Measurements from ENCODE around the gene HOXA10. TPM values are rescaled to one million over a fixed set of nuclear protein-coding genes. Genes with fewer than 3 reads are reported as not detected.

Gene HOXA10
- not detected in 2 replicates for total RNA-seq

DNA sequence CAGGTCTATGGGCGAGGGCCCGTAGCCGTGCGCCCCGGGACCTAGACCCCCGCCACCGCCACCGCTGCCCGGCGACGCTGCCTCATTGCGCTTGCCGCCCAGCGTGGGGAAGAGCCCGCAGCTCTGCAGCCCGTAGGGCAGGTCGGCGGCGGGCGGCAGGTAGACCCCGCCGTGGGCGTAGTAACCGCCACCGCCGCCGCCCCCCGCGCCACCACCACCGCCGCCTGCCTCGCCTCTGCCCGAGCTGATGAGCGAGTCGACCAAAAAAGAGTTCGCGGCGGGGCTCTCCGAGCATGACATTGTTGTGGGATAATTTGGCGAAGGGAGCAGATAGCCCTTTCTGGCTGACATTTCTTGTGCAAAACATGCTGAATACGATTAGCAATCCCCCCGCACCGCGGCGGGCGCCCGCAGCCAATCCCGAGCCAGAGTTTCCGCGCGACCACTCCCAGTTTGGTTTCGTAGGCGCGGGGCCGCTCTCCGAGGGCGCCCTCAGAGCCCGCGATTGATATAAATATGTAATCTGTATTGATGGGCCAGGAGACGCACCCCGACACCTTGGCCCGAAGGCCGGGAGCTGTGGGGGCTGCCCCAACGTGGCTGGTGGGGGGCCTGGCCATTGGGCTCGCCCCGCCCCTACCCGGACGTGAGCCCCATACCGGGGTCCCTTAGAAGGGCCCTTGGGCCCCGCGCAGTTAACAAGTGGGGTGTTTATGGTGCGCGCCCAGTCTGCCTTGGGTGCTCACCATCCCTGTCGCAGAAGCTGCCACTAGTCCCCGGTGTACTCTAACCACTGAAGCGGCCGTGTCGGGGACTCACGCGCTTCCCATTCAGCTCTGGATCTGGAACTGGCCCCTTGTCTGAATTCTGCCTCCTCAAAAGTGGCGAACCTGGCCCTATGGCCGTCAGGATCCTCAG, at the start of gene HOXA10:
TSS of gene HOXA10 (minus strand) at position 365 of the 918 bp plus-strand sequence. CDS start at position 351, 14 bp downstream.

DNA sequence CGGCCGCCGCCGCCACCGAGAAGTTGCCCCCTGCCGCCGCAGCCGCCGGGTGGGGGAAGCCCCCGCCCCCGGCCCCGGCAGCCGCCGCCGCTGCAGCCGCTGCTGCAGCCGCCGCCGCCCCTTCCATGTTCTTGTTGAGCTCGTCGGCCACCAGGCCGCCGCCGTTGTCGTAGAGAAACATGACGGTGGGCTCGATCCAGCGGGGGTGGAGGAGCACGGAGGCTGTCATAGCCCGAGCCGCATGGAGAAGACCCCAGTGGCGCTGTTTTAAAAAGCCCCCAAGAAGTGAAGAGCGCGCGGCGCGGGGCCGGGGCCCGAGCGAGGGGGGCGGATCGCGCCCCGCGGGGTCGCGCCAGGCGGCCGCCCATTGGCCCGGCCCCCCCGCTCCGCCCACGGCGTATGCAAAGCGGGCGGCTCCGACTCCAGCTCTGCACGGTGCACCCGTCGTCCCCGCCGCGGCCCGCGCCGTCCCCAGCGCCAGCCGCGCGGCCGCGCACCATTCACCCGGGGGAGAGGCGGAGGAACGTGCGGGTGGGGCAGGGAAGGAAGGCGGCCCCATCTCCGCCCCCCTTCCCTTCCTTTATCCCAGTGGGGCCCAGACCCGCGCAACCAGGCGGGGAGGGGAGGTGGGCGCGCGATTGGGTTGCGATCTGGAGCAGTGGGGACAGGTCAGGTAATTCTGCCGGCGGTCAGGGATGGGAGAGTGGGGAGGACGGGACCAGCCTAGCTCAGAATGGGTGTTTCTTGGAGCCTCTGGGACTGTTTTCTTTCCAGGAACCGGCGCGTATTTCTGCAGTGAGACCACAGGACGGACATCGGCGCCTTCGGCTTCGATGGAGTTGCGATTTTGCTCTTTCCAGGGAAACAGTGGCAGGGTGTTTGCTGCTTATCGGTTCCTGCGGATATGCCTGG, 26.0 kb upstream of the HOXA10 start, which contains the start of gene HOXA13:
TSS of gene HOXA13 (minus strand) at position 243 of the 912 bp plus-strand sequence. CDS start at position 229, 14 bp downstream.

DNA sequence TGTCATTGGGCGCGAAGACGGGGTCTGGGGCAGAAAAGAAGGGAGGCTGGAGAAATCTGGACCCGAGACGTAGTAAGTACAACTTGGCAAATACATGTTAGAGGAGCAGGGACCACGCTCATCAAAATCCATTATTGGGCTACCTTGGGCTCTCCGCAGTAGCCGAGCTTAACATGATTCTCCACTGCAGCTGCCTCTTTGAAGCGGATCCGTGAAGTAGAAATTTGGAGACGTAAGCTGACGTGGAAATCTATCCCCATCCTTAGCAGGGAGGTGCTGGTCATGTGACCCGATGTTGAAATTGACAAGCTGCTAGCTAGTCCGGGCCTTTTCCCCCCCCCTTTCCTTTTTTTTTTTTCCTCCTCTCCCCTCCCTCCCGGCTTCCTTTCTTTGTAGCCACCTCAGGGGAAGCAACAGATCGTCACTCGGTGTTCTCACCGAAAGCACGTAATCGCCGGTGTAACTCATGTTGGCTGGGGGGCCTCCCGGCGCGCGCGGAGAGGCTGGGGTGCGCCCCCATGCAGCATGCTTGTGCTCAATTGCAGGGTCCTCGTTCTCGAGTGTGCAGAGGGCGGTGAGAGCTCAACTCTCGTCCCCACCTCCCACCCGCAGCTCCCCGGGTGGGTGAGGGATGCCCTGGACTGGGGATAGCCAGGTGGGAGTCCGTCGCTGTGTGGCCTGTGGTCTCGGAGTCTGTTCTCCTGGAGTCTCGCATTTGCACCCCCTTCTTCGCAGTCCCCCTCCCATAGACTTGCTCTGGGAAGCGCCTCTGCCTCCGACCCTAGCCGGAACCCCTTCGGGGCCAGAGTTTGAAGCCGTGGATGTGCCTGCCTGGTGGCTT, 11.1 kb upstream of the HOXA10 start, which contains the start of gene HOXA11:
TSS of gene HOXA11 (minus strand) at position 220 of the 841 bp plus-strand sequence. CDS start at position 132, 88 bp downstream.

DNA sequence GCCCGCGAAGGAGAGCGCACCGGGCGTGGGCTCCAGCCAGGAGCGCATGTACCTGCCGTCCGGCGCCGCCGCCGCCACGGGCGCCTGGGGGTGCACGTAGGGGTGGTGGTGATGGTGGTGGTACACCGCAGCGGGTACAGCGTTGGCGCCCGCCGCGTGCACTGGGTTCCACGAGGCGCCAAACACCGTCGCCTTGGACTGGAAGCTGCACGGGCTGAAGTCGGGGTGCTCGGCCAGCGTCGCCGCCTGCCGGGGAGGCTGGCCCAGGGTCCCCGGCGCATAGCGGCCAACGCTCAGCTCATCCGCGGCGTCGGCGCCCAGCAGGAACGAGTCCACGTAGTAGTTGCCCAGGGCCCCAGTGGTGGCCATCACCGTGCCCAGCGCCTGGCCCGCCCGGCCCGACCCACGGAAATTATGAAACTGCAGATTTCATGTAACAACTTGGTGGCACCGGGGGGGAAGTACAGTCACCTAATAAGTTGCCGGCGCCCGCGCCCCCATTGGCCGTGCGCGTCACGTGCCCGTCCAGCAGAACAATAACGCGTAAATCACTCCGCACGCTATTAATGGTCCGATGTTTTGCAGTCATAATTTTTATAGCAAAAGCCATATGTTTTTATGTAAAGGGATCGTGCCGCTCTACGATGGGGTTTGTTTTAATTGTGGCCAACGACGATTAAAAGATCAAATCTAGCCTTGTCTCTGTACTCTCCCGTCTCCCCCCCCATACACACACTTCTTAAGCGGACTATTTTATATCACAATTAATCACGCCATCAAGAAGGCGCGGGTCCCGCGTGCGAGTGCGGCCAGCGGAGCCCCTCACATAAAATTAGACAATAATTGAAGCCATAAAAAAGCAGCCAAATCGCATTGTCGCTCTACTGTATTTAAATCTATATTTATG, 8.8 kb downstream of the HOXA10 start, which contains the start of gene HOXA9:
TSS of gene HOXA9 (minus strand) at position 449 of the 907 bp plus-strand sequence. CDS start at position 369, 80 bp downstream.

DNA sequence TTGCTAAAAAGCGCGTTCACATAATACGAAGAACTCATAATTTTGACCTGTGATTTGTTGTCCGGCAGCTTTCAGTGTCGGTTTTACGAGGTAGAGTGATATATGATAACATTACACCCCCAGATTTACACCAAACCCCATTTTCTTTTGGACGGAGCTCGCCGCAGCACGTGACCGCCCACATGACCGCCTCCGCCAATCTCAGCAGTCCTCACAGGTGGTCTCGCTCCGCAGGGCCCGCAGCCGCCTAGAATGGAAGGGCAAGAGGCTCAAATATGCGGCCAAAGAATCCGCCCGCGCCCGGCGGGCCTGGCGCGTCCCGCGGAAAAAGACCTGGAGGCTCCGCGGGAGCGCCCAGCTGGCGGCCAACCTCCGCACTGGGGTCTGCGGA, 17.6 kb downstream of the HOXA10 start, which contains the start of gene HOXA7:
TSS of gene HOXA7 (minus strand) at position 168 of the 391 bp plus-strand sequence. CDS start at position 38, 130 bp downstream.

DNA sequence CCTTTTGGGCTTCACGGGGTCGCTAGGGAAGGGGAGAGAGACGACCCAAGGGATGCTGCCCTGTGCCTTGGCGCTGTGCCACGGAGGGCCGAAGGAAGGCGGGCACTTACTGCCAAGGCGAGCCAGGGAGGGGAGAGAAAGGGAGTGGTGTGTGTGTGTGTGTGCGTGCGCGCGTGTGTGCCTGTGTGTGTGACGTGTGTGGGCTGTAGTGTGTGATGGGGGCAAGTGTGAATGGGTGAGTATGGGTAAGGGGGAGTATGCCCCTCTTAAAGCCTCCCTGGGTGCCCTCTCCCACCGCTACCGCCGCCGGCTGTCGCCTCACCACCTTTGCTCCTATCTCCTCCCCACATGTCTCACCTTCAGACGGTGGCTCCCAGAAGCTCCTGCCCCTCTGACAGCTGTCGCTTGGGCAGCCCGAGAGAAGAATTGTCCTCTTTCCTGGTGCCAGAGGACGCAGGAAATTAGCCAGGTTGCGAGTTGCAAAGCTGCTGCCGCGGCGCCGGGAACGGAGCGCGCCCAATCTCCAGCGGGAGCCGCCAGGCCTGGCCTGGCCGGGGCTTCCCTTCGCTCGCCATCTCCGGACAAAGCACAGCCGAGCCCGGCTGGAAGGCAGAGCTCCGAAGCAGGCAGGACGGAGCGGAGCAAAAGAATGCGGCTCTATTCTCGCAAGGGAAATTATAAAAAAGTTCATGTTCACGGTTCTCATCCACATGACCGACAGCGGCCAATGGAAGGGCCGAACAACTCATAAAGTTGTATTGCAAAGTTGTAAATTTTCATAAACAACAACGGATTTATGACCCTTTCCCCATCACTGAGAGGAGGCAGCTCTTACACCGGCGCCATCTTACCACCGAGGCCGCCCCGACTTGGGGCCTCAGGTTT, 21.9 kb downstream of the HOXA10 start, which contains the start of gene HOXA3:
TSS of gene HOXA3 (minus strand) at position 653 of the 885 bp plus-strand sequence. CDS start 41,943 bp downstream, outside the sequence.

DNA sequence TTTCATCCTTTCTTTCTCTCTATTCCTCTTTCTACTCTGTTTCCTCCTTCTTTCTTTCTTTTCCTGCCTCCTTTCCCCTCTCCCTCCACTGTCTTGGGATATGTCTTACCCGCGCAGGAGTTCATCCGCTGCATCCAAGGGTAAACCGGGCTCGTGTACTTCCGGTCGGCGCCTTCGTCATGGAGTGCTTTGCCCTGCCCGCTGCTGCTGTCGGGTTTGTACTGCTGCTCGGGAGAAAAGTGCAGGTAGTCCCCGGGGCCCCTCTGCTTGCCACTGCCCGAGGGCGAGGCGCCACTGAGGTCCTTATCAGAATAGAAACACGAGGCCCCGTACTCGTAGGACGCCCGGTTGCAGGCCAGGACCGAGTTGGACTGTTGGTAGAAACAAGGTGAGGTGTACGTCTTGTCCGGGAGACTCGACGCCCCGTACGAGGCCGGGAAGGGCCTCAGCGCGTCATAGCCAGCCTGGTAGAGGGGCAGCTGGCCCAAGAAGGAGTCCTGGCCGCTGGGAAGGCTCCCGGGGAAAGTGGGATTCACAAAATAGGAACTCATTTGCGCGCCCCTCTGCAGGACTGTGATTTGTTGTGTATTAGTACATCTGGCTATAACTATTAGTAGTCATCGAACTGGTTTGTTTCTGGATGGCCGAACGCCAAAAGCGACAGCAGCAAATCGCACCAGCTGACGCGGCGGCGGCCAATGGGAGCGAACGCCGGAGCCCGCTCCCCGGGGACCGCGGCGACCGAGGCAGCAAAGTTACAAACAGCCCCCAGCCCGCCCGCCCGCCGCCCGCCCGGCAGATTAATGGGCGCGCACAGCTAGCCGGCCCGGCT, 26.7 kb downstream of the HOXA10 start, which contains the start of gene HOXA6:
TSS of gene HOXA6 (minus strand) at position 576 of the 832 bp plus-strand sequence. CDS start at position 551, 25 bp downstream.

DNA sequence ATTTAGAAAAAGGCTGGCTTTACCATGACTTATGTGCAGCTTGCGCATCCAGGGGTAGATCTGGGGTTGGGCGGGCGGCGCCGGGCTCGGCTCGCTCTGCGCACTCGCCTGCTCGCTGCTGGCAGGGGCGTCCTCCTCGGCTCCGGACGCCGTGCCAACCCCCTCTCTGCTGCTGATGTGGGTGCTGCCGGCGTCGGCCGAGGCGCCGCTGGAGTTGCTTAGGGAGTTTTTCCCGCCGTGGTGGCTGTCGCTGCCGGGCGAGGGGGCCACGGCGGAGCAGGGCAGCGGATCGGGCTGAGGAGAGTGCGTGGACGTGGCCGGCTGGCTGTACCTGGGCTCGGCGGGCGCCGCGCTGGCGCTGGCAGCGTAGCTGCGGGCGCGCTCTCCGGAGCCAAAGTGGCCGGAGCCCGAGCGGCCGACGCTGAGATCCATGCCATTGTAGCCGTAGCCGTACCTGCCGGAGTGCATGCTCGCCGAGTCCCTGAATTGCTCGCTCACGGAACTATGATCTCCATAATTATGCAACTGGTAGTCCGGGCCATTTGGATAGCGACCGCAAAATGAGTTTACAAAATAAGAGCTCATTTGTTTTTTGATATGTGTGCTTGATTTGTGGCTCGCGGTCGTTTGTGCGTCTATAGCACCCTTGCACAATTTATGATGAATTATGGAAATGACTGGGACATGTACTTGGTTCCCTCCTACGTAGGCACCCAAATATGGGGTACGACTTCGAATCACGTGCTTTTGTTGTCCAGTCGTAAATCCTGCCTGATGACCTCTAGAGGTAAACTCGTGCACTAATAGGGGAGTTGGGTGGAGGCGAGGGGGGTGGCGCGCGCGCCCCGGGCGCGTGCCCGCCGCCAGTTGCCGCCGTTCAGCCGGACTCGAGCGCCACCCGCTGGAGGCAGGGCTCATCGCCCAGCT, 30.8 kb downstream of the HOXA10 start, which contains the start of gene HOXA5:
TSS of gene HOXA5 (minus strand) at position 659 of the 927 bp plus-strand sequence. CDS start at position 585, 74 bp downstream.

DNA sequence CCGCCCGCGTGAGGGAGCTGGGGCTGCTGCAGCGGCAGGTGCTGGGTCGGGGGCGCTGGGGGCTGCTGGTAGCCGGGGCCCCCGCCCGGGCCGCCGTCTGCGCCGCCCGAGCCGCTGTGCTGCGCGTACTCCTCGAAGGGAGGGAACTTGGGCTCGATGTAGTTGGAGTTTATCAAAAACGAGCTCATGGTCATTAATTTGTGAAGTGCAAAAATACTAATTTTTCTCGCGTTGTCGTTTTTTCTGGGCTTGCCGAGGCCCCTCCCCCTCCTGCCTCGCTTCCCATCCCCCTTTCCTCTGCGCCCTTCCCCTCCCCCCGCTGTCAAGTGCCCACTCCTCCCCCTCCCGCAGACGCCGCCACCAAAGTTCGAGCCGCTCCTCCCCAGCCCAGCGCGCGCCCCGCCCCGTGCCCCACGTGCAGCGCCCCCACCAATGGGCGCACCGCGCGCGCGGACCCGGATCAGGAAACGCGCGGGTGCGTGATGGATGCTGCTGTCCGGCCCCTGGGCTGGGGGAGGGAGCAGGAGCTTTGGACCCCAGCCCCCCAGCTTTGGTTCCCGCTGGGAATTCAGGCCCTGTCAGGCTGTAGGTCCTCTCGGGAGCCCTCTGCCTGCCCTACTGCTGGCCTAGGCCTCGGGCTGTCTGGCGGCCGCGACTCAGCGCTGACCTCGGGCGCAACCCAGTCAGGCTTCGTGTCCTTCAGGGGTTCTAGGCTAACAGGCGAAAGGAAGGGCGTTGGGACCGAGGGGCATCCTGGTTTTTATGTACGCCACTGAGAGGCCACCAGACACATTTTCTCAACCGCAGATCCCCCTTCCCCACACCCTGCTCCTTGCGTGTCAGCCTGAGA, 43.4 kb downstream of the HOXA10 start, which contains the start of gene HOXA4:
TSS of gene HOXA4 (minus strand) at position 218 of the 850 bp plus-strand sequence. CDS start at position 194, 24 bp downstream.

Other genes with a start within 250 kb of the HOXA10 start
- 0.07 and 0.68 TPM in 2 replicates for gene HOXA1, start 78.3 kb downstream of the HOXA10 start, total RNA-seq
- not detected in 2 replicates for gene HOXA2, start 71.6 kb downstream of the HOXA10 start, total RNA-seq
- gene HOXA4, start 43.6 kb downstream of the HOXA10 start, total RNA-seq = not detected in 2 replicates
- not detected in 2 replicates for gene HOXA5, start 30.6 kb downstream of the HOXA10 start, total RNA-seq
- not detected in 2 replicates for gene HOXA6, start 26.5 kb downstream of the HOXA10 start, total RNA-seq
- not detected in 2 replicates for gene HOXA3, start 21.7 kb downstream of the HOXA10 start, total RNA-seq
- not detected in 2 replicates for gene HOXA7, start 17.6 kb downstream of the HOXA10 start, total RNA-seq
- gene HOXA9, start 8.8 kb downstream of the HOXA10 start, total RNA-seq = not detected in 2 replicates
- gene HOXA11, start 10.9 kb upstream of the HOXA10 start, total RNA-seq = not detected in 2 replicates
- not detected in 2 replicates for gene HOXA13, start 25.8 kb upstream of the HOXA10 start, total RNA-seq
- gene EVX1, start 68.5 kb upstream of the HOXA10 start, total RNA-seq = not detected in 2 replicates

Data from nasal cavity respiratory epithelium epithelial cell of viscerocranial mucosa (primary cell).